GM19463 (cell line): ENCODE results near the gene MAP2.

Source experiments
- ATAC-seq: cut with Tn5 transposase; IDR thresholded peaks from one replicate; pipeline ENCODE4 v1.9.1; 2021; ENCODE audit warnings: mild to moderate bottlenecking, moderate library complexity; ENCODE audit not compliant: unreplicated experiment

The MAP2 gene

DNA sequence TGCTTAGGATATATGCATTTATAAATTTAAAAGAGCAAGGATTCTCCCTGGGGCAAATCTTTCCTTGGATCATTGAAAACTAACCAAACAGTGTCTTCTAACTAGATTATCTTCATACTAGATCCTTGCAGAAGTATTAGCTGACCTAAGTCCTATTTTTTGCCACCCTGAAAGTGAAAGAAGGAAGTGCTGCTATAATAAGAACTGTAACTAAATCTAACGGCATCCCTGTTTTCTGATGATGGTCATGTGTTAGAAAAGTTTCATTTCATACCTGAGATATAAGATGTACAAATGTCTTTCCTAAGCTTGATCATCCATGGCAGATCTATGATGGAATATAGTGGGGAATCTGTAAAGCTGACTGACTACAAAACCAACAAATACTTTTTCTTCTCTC, 102.7 kb downstream of the MAP2 start:
- no peak for ATAC-seq

DNA sequence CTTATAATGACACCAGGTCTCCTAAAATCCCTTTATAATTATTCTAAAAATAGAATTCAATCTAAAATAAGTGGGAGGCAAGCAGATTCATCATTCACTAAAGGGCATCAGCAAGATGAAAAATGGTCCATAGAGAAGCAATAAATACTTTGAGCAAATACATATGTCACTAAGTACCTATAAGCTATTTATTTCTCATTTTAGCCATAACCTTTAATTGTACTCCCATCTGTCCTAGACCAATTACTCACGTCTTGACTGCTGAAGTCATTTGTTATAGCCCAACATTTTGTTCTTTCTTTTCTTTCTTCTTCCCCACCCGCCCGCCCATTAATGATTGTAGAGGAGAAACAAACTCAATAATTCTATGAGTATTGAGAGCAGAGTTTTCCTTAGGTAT, 105.7 kb downstream of the MAP2 start:
- no peak for ATAC-seq

DNA sequence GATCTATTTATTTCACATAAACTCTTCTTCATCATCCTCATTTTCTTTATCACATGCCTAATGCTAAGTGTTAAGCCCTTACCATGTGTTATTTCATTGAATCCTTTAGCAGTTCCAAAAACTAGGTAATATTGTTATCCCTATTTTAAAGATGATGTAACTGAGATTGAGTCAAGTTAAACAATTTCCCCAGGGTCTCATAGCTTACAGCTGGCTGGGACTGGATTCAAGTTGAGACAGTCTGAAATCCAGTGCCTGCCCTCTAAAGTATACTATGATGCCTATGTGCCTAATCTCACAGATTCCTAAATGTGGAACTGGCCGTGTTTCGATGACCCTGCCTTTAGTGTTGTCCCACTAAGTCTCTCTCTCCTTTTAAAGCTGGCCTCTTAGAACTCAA, 108.5 kb downstream of the MAP2 start:
- ATAC-seq, result no peak

DNA sequence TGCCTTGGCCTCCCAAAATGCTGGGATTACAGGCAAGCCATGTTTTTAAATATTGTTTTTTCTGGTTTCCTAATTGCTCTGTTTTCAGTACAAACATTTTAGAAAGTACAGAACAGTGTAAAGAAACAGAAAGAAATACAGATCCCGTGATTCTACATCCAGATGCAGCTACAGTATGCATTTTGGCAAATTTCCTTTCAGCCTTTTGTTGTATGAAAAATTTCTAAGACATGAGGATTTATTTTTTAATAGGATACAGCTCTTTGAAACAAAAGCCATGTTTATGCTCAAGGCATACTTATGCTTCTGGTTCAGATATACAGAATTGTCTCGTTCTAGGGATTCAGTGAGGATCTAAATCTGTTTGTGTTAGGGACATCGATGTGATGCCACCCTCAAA, 109.5 kb downstream of the MAP2 start:
- no peak for ATAC-seq

DNA sequence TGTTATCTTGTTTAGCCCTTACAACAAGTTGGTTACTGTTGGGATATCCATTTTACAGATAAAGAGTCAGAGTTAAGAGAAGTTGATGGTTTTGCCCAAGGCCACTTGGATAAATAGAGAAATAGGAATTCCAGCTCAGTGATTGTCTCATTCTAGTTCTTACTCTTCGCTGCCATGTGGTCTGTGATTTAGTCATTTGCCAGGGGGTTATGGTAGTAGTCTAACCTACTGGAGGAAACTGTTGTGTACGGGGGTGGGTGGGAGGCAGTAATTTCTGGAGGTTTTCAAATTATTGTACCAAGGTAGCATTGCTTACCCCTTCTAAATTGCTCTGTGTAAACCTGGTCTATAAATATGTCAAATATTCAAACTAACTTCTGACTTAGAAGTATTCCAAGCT, 110.4 kb downstream of the MAP2 start:
- ATAC-seq, result peak; percentile 85

DNA sequence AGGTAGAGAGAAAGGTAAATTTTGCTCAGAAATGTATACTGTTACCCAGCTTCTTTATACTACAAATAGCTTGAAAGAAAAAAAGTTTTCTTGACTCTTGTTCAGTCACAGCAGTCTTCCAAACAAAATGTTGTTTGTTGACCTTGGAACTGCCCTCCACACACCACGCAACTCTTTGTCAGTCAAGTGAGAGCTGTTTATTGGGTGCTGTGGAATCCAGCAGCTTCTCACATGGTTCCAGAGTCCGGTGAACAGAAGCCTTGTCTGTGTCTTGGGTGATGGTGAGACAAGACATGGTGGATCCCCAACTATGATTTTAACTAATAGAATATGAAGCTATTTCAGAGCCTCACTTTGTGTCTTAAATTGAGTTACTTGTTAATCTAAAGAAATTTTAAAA, 112.5 kb downstream of the MAP2 start:
- no peak for ATAC-seq

DNA sequence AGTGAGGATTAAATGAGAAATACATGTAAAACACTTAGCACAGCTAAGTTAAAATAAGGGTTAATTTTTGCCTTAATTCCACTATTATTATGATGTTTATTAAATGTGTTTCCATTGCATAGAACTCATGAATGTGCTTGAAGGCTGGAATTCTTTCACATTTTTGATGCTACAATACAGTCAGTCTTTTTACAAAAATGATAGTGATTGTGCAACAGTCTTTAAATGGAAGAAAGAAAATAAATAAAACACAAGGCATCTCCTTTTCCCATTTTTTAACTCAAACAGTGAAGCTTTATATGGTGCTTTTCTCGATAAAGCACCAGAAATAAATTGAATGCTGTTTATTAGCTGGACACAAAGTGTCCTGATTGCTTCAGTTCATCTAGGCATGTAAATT, 123.9 kb downstream of the MAP2 start:
- ATAC-seq, result no peak

DNA sequence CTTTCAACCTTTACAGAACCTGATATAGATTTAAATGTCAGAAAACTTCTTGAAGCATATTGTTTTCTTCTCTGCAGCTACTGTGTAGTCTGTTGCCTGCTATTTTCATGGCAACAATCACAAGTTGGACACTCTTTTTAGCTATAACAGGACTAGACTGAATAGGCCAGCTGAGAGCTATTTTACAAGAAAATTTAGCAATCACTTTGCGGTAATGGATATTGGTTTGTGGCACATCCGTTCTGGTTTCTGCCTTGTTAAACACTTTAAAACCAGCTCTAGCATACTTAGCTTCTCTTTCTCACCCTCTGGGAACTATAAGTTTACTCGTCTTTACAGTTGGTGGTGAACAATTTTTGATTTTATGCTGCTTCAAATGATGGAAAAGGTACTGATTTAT, 125.7 kb downstream of the MAP2 start:
- ATAC-seq, result no peak

DNA sequence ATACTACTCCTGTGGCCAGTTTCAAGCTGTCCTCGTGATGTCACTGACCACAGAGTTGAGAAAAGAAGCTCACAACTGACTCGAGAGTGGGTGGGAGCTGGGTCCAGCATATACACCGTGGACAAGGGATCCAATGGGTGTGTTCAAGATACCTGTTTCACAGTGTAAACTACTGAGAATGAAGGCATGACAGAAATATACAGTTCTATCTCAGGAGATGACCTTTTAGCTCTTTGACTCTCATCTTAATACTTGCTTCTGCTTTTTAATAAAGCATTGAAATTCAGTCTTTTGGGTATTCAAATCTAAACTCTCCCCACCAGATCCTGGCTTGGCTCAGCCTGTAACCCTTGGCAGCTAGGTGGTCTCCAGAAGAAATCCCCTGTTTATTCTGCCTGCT, 130.1 kb downstream of the MAP2 start:
- no peak for ATAC-seq

DNA sequence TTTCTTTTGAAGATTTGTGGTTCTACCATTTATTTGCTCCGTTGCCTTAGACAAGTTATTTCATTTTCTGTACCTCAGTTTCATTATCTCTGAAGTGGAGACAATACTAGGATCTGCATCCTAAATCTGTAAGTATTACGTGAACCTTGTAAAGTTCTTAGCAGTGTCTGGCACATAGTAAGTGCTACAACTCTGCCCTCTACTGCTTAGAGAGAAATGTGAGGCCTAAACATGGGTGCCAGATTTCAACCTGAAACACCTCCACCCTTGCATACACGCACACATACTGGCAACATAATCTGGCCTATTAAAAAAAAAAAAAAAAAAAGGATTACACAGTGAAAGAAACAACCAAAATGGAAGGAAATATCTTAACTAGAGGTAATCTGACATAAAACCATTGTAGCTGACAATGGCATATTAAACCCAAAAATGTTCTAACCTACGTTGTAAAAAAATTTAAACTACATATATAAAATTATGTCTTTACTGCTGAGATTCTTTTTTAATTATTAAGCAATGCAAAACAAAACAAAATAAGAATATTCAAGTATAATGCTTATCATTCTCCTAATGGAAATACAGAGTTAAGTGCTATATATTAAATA, 132.6 kb downstream of the MAP2 start:
- ATAC-seq, result peak; percentile 48

DNA sequence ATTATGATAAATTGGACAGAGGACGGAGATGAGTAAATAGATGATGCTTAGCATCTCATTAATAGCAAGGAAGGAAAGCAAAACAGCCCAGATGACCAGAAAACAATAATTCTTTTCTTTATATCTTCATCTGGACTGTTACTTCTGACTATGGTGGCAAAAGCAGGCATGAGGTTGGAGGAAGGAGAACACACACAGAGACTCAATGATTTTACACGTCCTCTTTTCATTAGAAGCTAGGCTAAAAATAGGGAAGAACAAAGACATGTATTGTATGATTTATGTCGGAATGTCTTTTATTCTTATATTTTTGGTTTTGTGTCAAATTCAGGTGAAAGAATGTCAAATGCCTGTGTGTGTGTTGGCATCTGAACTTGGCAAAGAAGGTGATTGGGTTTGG, 137.1 kb downstream of the MAP2 start:
- ATAC-seq, result no peak

DNA sequence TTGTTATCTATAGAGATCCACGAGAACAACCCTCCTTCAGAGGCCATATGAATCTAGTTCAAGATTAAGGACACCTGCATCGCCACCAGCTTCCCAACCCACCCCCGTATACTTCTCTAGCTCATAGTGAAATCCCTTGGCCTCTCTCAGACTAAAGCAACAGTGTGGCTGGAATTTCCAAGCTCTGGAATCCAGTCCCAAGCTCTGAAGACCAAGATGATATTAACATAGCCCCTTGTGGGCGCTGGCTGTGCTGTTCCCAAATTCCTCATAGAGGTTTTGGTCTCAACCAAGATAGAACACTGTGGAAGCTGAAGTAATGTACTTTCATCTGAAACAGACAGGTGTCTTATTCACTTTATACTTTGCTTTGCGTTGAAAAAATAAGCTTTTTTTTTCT, 139.6 kb downstream of the MAP2 start:
- no peak for ATAC-seq

DNA sequence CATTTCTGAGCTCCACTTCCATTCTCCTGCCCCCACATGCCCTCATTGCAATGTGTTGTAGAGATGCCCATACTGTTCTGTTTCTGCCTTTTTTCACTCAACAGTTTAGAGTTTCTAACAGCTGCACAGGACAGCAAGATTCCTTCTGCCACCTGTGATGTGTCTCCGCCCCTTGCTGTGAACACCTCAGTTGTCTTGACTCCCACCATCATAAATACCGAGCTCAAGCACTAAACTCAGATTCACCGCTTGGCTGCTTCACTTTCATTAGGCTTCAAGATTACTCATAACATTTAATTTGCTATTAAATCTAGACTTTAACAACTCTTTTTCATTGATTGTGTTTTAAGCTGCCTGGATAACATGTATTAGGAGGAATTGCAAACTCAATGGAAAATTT, 141.0 kb downstream of the MAP2 start:
- no peak for ATAC-seq

DNA sequence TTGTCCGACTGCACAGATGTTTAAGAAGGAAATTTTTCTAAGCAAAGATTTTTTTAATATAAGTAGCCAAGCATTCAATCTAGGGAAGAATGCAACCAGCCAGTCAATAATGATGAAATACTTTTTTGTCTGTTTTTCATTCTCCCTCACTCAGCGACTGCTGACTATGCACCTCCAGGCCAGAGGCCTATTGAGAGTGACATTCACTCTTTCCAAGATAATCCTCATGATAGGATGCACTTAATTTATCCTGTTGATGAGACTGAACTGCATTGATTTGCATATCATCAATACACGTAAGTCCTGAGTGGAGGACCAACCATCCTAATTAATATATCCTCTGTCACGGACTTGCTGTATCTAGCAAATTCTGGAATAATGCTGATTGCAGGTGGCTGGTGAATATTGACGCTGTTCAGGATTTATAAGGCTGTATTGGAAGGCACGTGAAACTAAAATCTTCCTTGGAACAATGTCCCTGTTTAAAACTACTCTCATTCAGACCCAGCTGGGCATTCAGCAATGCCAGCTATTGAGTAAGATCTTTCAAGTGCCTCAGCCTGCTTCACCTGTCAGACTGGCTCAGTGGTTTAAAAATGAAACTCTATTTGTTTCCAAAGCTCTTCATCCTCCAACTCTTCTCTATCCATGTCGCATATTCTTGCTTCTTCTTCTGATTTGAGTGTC, 142.2 kb downstream of the MAP2 start:
- no peak for ATAC-seq

DNA sequence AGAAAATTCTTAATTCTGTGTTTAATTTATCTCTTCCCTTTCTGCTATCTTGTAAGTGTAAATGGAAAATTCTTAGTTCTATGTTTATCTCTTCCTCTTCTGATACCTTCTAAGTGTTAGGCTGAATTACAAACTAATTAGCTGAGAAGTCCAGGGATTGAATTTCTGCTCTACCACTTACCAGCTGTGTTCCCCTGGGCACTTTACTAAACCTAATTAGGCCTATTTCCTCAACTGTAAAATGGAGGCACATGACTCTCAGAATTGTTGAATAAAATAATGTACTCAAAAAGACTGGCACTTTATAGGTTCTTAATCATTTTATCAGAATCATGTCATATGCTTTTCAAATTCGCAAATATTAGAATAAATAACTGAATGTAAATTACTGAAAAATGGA, 146.3 kb downstream of the MAP2 start:
- no peak for ATAC-seq

DNA sequence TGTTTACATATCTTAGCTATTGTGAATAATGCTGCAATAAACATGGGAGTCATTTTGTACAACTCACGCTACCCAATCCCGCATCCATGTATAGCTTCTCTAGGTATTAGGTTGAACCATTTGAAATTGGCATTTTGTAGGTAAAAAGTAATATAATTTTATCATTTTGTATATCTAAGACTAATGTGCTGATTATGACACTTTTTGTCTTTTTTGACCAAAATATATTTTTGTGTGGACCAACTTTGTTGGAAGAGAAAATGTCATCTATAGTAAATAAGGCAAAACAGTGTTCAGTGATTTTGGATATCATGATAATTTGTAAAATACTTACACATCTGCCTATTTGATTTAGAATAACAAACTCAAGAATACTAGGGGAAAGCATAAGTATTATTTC, 150.7 kb downstream of the MAP2 start:
- no peak for ATAC-seq

DNA sequence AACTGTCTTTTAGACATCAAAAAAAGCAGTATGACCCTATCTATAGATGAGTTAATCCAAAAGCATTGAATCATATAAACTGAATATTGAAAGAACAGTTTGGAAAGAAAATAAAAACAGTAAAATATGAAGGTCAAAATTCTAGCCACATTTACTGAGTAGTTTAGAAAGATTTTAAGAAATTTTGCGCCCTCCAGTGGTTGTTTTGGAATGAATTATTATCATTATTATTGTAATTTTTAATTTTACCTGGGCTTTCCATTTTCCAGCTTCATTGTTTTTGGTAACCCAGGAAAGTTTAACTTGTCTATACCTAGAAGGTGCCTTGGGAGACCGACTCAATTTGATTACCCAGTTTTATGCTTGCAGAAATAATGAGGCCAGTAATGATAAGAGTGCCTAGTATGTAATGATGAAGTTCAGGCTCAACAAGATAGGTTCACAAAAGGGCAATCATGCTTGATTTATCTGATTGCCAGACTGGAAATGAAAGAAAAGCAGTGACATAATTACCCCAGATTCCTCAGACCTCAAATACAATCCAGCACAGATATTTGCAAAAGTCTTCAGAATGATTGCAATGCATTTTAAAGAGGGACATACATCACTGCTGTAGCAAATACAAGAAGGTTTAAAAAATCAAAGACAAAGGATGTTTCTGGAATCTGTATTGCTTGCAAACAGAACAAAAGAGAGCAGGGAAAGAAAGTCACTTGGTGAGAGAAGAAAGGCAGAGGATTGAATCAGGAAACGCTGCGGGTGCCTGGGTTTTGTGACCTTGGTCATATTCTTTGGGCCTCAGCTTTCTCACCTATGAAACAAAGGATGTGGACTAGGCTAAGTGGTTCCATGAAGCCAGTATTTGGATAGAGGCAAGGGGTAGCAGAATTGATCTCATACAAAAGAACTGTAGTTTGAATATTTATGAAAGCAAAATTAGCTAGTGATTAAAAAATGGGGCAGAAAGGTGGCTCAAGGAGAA, 153.8 kb downstream of the MAP2 start:
- no peak for ATAC-seq

DNA sequence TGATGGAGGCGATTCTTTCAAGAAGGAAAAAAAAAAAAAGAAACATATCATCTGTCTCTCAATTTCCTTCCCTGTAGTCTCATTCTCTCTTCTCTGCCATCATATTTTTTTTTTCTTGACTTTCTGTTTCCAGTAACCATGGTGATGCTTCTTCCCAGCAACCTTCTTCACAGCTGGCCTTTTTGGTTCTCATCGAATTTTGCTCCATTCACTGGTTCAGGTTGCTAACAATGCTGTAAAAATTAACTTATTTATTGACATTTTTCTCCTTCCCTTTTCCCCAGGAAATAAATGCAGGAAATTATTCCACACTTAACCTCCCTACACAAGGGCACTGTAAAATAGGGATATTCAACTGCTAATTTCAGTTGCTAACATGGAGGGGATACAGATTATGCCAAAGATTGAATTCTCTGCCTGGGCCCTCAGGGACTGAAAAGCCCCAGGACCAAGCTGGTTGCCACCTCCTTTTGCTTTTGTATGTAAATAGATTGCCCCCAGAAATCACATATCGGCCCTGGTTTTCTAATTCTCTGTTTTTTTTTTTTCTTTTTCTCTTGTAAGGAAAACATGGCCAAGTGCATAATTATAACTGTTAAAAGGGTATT, 154.7 kb downstream of the MAP2 start:
- ATAC-seq, result no peak

DNA sequence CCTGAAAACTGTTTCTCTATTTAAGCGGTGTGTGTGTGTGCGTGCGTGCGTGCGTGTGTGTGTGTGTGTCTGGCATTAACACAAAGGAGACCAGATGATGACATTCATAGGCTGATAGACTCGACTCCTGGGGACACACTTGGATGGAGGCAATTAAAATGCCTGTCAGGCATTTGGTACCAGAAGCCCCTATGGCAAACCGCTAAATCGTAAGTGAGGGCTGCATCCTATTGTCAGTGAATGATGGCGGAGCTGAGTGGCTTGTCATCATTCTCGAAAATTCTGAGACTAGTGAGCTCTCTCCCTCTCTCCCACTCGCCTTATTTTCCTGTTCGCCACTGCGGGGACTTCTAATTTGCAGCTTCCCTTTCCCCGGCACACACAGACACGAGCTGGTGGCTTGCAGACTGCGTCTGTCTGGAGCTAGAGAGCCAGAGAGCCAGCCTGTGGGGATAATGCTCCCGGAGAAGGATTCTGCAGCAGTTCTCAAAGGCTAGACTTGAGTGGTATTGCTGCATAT, 155.4 kb downstream of the MAP2 start:
- no peak for ATAC-seq

DNA sequence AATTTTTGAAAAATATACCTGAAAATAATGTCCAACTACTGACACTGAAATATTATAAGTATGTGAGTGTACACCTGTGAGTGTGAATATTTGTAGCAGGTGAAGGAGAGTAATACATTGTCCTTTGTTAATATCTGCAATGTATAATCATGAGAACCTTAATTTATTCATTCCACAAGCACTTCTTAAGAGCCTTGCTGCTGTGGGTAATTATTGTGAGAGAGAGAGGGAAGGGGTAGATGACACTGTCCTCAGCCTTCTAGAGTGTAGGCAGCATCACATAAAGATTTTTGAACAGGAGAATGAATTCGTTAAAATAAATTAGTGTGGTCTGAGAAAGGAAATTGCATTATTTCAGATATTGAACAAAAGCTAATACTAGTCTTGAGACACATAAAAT, 157.2 kb downstream of the MAP2 start:
- no peak for ATAC-seq

DNA sequence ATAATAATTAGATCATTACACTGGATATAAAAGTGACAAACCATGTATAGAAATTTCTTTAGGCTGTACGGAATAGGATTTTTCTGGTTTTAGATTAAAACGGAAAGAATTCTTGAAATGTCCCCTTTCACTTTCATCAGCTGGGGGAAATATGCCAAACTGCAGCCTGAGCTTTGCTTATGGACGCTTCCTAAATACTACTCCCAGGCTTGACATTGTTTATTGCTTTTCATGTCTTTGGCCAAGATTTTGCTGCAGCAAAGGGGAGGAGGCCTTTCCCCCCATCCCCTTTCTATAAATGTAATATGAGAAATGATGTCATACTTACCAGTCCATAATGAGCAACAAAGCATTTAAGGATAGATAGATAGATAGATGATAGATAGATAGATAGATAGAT, 158.4 kb downstream of the MAP2 start:
- no peak for ATAC-seq
